K562 (cell line): Measurements from ENCODE around the gene DEPP1. TPM values are rescaled to one million over a fixed set of nuclear protein-coding genes. Genes with fewer than 3 reads are reported as not detected.

Experiments
- ATAC-seq: fragments of 200-7000 bp; cut with Tn5 transposase; 3 replicates; pipeline ENCODE4 v1.9.1; 2020; ENCODE audit warnings: moderate library complexity
- BruUV-seq: library from RNA; stranded (reverse); fragments of 400-500 nt; replicated peaks from 2 replicates; lab custom pipeline; 2021; lab: Mats Ljungman, UMichigan
- CTCF ChIA-PET: fragments of 300-600 bp; formaldehyde crosslinking; extraction: SDS; loops from one replicate; lab custom pipeline; 2021; ENCODE audit warnings: low intra/inter-chr PET ratio; lab: Yijun Ruan, JAX
- POLR2A ChIA-PET: fragments of 300-600, 350-650 bp; sonication (Branson Sonifier 250); formaldehyde crosslinking; extraction: SDS; loops from one replicate; lab custom pipeline; 2021; ENCODE audit warnings: antibody characterized with exemption, inconsistent platforms; lab: Yijun Ruan, JAX
- DNase-seq, 4 experiments: peaks; one replicate each; pipeline versions ENCODE4 v3.0.0 to v3.0.0-alpha.2; 2011 to 2018; ENCODE audit warnings: low spot score in 3 of 4, mixed read lengths in 3 of 4; ENCODE audit errors: extremely low read depth in 1 of 4
- FAIRE-seq: peaks from 2 replicates; lab custom pipeline; 2011; peaks lifted over from hg19 to GRCh38; lab: Jason Lieb, UNC
- H2AFZ ChIP-seq: 2 replicates; pipeline ENCODE4 v1.6.0; 2011; ENCODE audit warnings: low read depth, low read length, control low read depth, inconsistent platforms
- H3K27ac ChIP-seq: fragments of 200-600 bp; 3 replicates; pipeline ENCODE4 v1.8.0; 2011; ENCODE audit warnings: low read depth, mild to moderate bottlenecking, control low read depth, inconsistent platforms, low read length, moderate library complexity, mixed read lengths; ENCODE audit errors: extremely low read depth
- H3K27me3 ChIP-seq, 2 experiments: fragments of 300-600 bp in 1 of 2; 2 replicates in 1 of 2; 3 replicates in 1 of 2; pipeline versions ENCODE4 v1.6.0 to v1.8.0; 2011; ENCODE audit warnings: inconsistent platforms in 2 of 2, low read length in 2 of 2, mild to moderate bottlenecking in 1 of 2, mixed read lengths in 1 of 2, moderate library complexity in 1 of 2; ENCODE audit not compliant: control insufficient read depth in 2 of 2, insufficient read depth in 2 of 2
- H3K36me3 ChIP-seq: fragments of 300-600 bp; 3 replicates; pipeline ENCODE4 v1.8.0; 2011; ENCODE audit warnings: mild to moderate bottlenecking, low read length, inconsistent platforms; ENCODE audit not compliant: control insufficient read depth, insufficient read depth
- H3K4me1 ChIP-seq, 2 experiments: fragments of 200-600 bp in 1 of 2; replicated peaks in 1 of 2; 2 replicates in 1 of 2; 3 replicates in 1 of 2; pipeline versions ENCODE4 v1.5.1 to v1.8.0; 2011; ENCODE audit warnings: inconsistent platforms in 2 of 2, low read length in 2 of 2, mild to moderate bottlenecking in 1 of 2, mixed read lengths in 1 of 2, moderate library complexity in 1 of 2; ENCODE audit not compliant: control insufficient read depth in 2 of 2, insufficient read depth in 2 of 2
- H3K4me2 ChIP-seq: 2 replicates; pipeline ENCODE4 v1.6.1; 2011; ENCODE audit warnings: low read length, control low read depth, inconsistent platforms, mixed read lengths; ENCODE audit not compliant: insufficient read depth
- H3K4me3 ChIP-seq: fragments of 200-600 bp; sonication (generic), shearing (Covaris generic); 2 replicates; pipeline ENCODE4 v1.5.1; 2016; ENCODE audit warnings: control low read depth, inconsistent platforms
- H3K79me2 ChIP-seq: fragments of 200-600 bp; 3 replicates; pipeline ENCODE4 v1.8.0; 2011; ENCODE audit warnings: low read length, inconsistent platforms; ENCODE audit not compliant: control insufficient read depth, insufficient read depth
- H3K9ac ChIP-seq, 2 experiments: 2 replicates each; pipeline versions ENCODE4 v1.6.0 to v1.6.1; 2011; ENCODE audit warnings: low read depth in 2 of 2, low read length in 2 of 2, control low read depth in 1 of 2, inconsistent platforms in 1 of 2, mild to moderate bottlenecking in 1 of 2, mixed read lengths in 1 of 2; ENCODE audit not compliant: insufficient read depth in 1 of 2
- H3K9me1 ChIP-seq: one replicate; pipeline ENCODE4 v1.6.0; 2011; ENCODE audit warnings: inconsistent platforms, mild to moderate bottlenecking, low read length, moderate library complexity; ENCODE audit not compliant: control insufficient read depth, insufficient read depth
- H3K9me3 ChIP-seq: replicated peaks from 2 replicates; pipeline ENCODE4 v1.5.1; 2011; ENCODE audit warnings: low read depth, low read length, inconsistent platforms; ENCODE audit not compliant: control insufficient read depth, insufficient read depth
- H4K20me1 ChIP-seq: replicated peaks from 2 replicates; pipeline ENCODE4 v1.6.1; 2011; ENCODE audit warnings: low read length, inconsistent platforms, mixed read lengths; ENCODE audit not compliant: control insufficient read depth, insufficient read depth
- AFF1 ChIP-seq, 2 experiments: fragments of 450-650 bp; IDR thresholded peaks; 2 replicates each; pipeline ENCODE4 v1.6.1; 2018; ENCODE audit warnings: mild to moderate bottlenecking in 2 of 2, low read depth in 1 of 2; ENCODE audit not compliant: partially characterized antibody in 2 of 2
- ATF1 ChIP-seq, 2 experiments: fragments of 450-650 bp in 1 of 2; IDR thresholded peaks; 2 replicates each; pipeline ENCODE4 v1.6.1; 2016; ENCODE audit warnings: missing compliant biosample characterization in 1 of 2, missing genetic modification characterization in 1 of 2
- BRCA1 ChIP-seq, 2 experiments: fragments of 450-650 bp in 1 of 2; sonication (generic) in 1 of 2; formaldehyde crosslinking in 1 of 2; IDR thresholded peaks; 2 replicates each; pipeline versions ENCODE4 v1.5.0 to v1.6.1; 2017 to 2020; ENCODE audit warnings: mild to moderate bottlenecking in 1 of 2, missing genetic modification reagents in 1 of 2
- LARP7 ChIP-seq: fragments of 450-650 bp; IDR thresholded peaks from 2 replicates; pipeline ENCODE4 v1.6.1; 2016
- NCOA2 ChIP-seq, 2 experiments: fragments of 450-650 bp; IDR thresholded peaks; 2 replicates each; pipeline ENCODE4 v1.6.1; 2018; ENCODE audit warnings: mild to moderate bottlenecking in 2 of 2, moderate library complexity in 1 of 2; ENCODE audit not compliant: partially characterized antibody in 2 of 2
- NEUROD1 ChIP-seq: fragments of 150-350 bp; IDR thresholded peaks from 2 replicates; pipeline ENCODE4 v1.6.1; 2014; ENCODE audit warnings: borderline replicate concordance, low read length, low read depth; ENCODE audit not compliant: partially characterized antibody
- NR3C1 ChIP-seq: sonication (generic); formaldehyde crosslinking; IDR thresholded peaks from 2 replicates; pipeline ENCODE4 v1.8.1; 2022; ENCODE audit warnings: missing genetic modification reagents
- PHB2 ChIP-seq: fragments of 450-650 bp; IDR thresholded peaks from 2 replicates; pipeline ENCODE4 v1.6.1; 2017; ENCODE audit warnings: low read depth
- SMAD1 ChIP-seq: fragments of 150-350 bp; IDR thresholded peaks from 2 replicates; pipeline ENCODE4 v1.6.1; 2014; ENCODE audit warnings: low read length, low read depth; ENCODE audit not compliant: partially characterized antibody
- TEAD4 ChIP-seq, 2 experiments: sonication (generic) in 1 of 2; formaldehyde crosslinking in 1 of 2; IDR thresholded peaks; 2 replicates each; pipeline versions ENCODE4 v1.6.1 to v1.8.0; 2012 to 2022; ENCODE audit warnings: borderline replicate concordance in 1 of 2, inconsistent platforms in 1 of 2, low read length in 1 of 2, mild to moderate bottlenecking in 1 of 2, missing genetic modification reagents in 1 of 2
- WHSC1 ChIP-seq: IDR thresholded peaks from one replicate; pipeline ENCODE4 v1.6.1; 2012; ENCODE audit warnings: low read length, control low read depth, inconsistent platforms
- ZNF764 ChIP-seq: fragments of 250-450 bp; sonication (Bioruptor Pico); IDR thresholded peaks from 2 replicates; pipeline ENCODE4 v1.4.0; 2020; ENCODE audit warnings: low read depth, mild to moderate bottlenecking, moderate library complexity
- ZNF79 ChIP-seq: fragments of 250-450 bp; sonication (Bioruptor Pico); IDR thresholded peaks from 2 replicates; pipeline ENCODE4 v1.4.0; 2020; ENCODE audit warnings: low read depth, mild to moderate bottlenecking, moderate library complexity
- WGBS: fragments of 100-300 bp; shearing (Covaris generic); methylation state at CpG from one replicate; pipeline ENCODE4 v1.1.6; 2016; ENCODE audit warnings: low coverage, mixed read lengths; ENCODE audit not compliant: insufficient coverage; ENCODE audit errors: missing lambda C conversion rate; 5-methylcytosine and 5-hydroxymethylcytosine counted together
- in situ Hi-C: fragments of 300-500 bp; cut with MboI; formaldehyde crosslinking; loops from 4 replicates; pipeline ENCODE4 v1.15.0; 2018; ENCODE audit warnings: inconsistent platforms, mixed read lengths
- intact Hi-C: fragments of 100-400 bp; cut with micrococcal nuclease; formaldehyde crosslinking; loops from 2 replicates; pipeline ENCODE4 v1.14.2; 2022
- polyA plus RNA-seq, 8 experiments: library from polyadenylated mRNA; depleted of rRNA in 4 of 8; stranded (reverse) in 5 of 8; unstranded in 3 of 8; fragments of >200 nt; fragmentation: Nextera tagmentation in 2 of 8; fragmentation: Illumina TruSeq in 1 of 8; extraction: Ambion mirVana in 2 of 8; extraction: Trizol in 1 of 8; gene quantifications; 2 replicates each; pipeline versions ENCODE4 v1.2.1 to v1.2.3, GENCODE V29; 2011 to 2014; ENCODE audit warnings: inconsistent platforms in 1 of 8, missing spikeins in 1 of 8
- total RNA-seq, 7 experiments: library from RNA; depleted of rRNA in 6 of 7; stranded (reverse); fragments of >200 nt in 6 of 7; fragmentation: Illumina TruSeq in 2 of 7; extraction: Trizol in 2 of 7; gene quantifications; 2 replicates each; pipeline versions ENCODE4 v1.2.1 to v1.2.3, GENCODE V29; 2011 to 2021; ENCODE audit warnings: low replicate concordance in 1 of 7
- TF ChIP-seq, protein P1 (sequence below): fragments of 250-450 bp; sonication (Bioruptor Pico); IDR thresholded peaks from 2 replicates; pipeline ENCODE4 v1.5.0; 2021; ENCODE audit warnings: mild to moderate bottlenecking, borderline replicate concordance

The DEPP1 gene
- total and polyA plus RNA-seq, 9 of the 15 experiments (the other 6 are each of a cell fraction or from before 2014, with no cell fraction given): 0.04 to 0.54 (median 0.20) TPM; not detected in 1

- BruUV-seq: no TSS peak
- peaks cover 0 to 19% of the 10 kb centered on the region in 2 experiments; a peak in 2 of 5 replicates for H3K27me3 ChIP-seq
- peaks cover 12 to 14% of the 10 kb centered on the region in 2 experiments for H3K4me1 ChIP-seq
- peak overlapping the region; percentile 33; the same call in 1 of the 2 replicates for H2AFZ ChIP-seq
- 8% methylated on average over 11 of the region's 11 CpGs for WGBS
- H3K4me3 ChIP-seq: no peak overlapping the region
- in situ Hi-C loops (no loop called here), intact Hi-C loops (no loop called here)
- no peak overlapping the region for H3K4me2 ChIP-seq
- no peak for ATAC-seq
- H3K9ac ChIP-seq: no peak overlapping the region
- no peaks in the 10 kb centered on the region for H3K79me2 ChIP-seq
- H3K27ac ChIP-seq: no peak overlapping the region
- FAIRE-seq: peak; percentile 78
- no peaks in the 10 kb centered on the region for H3K9me3 ChIP-seq
- no peaks in the 10 kb centered on the region for H3K9me1 ChIP-seq
- H4K20me1 ChIP-seq: no peaks in the 10 kb centered on the region
- POLR2A ChIA-PET: interaction anchor here (0.6 kb wide), 1 partner anchor 45 kb away, joined by 4 read pairs; no protein-coding TSS in a partner anchor
- H3K36me3 ChIP-seq: no peaks in the 10 kb centered on the region
- CTCF ChIA-PET: no interaction called here
- no peak for DNase-seq
- TF ChIP-seq AFF1 (IDR thresholded peaks at IDR 0.05; ENCODE audit: low read depth in 1 of 2, partially characterized antibody in 2 of 2) (no peak), NCOA2 (IDR thresholded peaks at IDR 0.05; ENCODE audit: partially characterized antibody in 2 of 2) (no peak), NR3C1 (CRISPR knock-in tag) (no peak), PHB2 (0 out of 2 replicates have a peak, but pooled peaks have one; percentile 27), ZNF764 (CRISPR knock-in tag) (no peak), LARP7 (no peak; the same call in 1 of the 2 replicates), ATF1 (CRISPR knock-in tag; IDR thresholded peaks at IDR 0.05) (no peak), ATF1 (tag; IDR thresholded peaks at IDR 0.05) (no peak), WHSC1 (no peak), BRCA1 (IDR thresholded peaks at IDR 0.05) (no peak), BRCA1 (CRISPR knock-in tag; IDR thresholded peaks at IDR 0.05) (no peak), SMAD1 (no peak), ZNF79 (CRISPR knock-in tag) (no peak), NEUROD1 (no peak), TEAD4 (IDR thresholded peaks at IDR 0.05; ENCODE audit: low read length) (no peak), TEAD4 (CRISPR knock-in tag; IDR thresholded peaks at IDR 0.05; ENCODE audit: borderline replicate concordance) (no peak)
- TF ChIP-seq, protein P1, sequence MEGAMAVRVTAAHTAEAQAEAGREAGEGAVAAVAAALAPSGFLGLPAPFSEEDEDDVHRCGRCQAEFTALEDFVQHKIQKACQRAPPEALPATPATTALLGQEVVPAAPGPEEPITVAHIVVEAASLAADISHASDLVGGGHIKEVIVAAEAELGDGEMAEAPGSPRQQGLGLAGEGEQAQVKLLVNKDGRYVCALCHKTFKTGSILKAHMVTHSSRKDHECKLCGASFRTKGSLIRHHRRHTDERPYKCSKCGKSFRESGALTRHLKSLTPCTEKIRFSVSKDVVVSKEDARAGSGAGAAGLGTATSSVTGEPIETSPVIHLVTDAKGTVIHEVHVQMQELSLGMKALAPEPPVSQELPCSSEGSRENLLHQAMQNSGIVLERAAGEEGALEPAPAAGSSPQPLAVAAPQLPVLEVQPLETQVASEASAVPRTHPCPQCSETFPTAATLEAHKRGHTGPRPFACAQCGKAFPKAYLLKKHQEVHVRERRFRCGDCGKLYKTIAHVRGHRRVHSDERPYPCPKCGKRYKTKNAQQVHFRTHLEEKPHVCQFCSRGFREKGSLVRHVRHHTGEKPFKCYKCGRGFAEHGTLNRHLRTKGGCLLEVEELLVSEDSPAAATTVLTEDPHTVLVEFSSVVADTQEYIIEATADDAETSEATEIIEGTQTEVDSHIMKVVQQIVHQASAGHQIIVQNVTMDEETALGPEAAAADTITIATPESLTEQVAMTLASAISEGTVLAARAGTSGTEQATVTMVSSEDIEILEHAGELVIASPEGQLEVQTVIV (CRISPR knock-in tag): no peak
Measured at GRCh38 chr10:44968500-44969400, 9.9 kb downstream of the DEPP1 start.
